Measurements from ENCODE around the gene TP53BP2.
A peak's percentile ranks its signal among the peaks of the same experiment; 100 is the strongest.

- TF ChIP-seq CTCF (IDR thresholded peaks at IDR 0.05; ENCODE audit: low read depth, low read length) (no peak), MAX (IDR thresholded peaks at IDR 0.05; ENCODE audit: low read depth, low read length) (0 out of 2 replicates have a peak, but pooled peaks have one; percentile 9), POLR2A (IDR thresholded peaks at IDR 0.05; ENCODE audit: extremely low read depth, insufficient read length) (no peak)
These were observed 73.7 kb downstream of the TP53BP2 start for GRCh38 chr1:223771814-223772770.
